D721Med (cell line): ENCODE data around the gene ZDHHC14.

Source experiments
- DNase-seq: peaks from one replicate; pipeline ENCODE4 v3.0.0; 2011; ENCODE audit warnings: low spot score; ENCODE audit not compliant: insufficient read length
- FAIRE-seq: peaks from 2 replicates; lab custom pipeline; 2011; peaks lifted over from hg19 to GRCh38; lab: Jason Lieb, UNC
- CTCF ChIP-seq: IDR thresholded peaks from 2 replicates; pipeline ENCODE4 v1.5.1; 2012; ENCODE audit warnings: mild to moderate bottlenecking, control low read depth; ENCODE audit not compliant: insufficient read depth; ENCODE audit errors: missing control alignments

ZDHHC14 gene

GRCh38 chr6:157518397-157519250 lies 137.6 kb downstream of the ZDHHC14 start:
- no peak for DNase-seq
- TF ChIP-seq CTCF = no peak
- FAIRE-seq = no peak

GRCh38 chr6:157519255-157520116 lies 138.5 kb downstream of the ZDHHC14 start:
- TF ChIP-seq CTCF = no peak
- no peak for DNase-seq
- FAIRE-seq = no peak

- no peak for TF ChIP-seq CTCF
- no peak for FAIRE-seq
- DNase-seq = no peak
Measured at GRCh38 chr6:157520117-157520406, 139.1 kb downstream of the ZDHHC14 start.

DNA sequence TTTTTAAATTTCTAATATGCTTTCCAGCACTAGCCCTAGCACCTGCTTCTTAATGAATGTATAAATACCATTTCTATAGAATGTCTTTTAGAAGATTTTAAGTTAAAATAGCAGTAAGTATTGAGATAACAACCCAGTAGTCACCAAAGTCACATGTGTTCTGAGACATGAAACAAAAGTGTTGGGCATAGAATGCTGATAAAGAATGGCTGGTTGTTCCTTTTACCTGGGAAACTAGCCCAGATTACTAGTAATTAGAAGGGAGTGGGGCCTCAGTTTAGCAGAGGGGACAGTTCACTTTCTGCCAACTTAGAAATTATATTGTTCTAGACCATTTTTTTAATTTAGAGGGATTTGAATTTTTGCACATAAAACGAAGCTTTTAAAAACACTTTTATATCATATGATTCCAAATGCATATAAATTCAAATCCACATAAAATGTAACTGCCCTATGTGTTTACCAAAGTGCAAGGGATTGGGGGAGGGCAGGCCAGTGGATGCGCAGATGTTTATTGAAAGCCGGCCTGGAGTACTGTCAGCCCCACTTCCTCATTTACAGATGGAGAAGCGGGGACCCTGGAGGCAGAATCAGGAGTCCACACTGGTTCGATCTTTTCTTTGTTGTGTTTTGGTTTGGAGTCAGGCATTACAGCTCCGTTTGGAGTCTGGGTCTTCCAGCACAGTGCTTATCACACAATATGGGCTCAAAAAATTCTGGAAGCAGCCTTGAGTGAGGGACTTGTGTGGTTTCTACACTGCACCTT lies 139.8 kb downstream of the ZDHHC14 start:
- FAIRE-seq (no peak), DNase-seq (no peak)
- no peak for TF ChIP-seq CTCF

- TF ChIP-seq CTCF = no peak
- no peak for DNase-seq
- FAIRE-seq = no peak
Measured at GRCh38 chr6:157521362-157522335, 140.7 kb downstream of the ZDHHC14 start.

DNA sequence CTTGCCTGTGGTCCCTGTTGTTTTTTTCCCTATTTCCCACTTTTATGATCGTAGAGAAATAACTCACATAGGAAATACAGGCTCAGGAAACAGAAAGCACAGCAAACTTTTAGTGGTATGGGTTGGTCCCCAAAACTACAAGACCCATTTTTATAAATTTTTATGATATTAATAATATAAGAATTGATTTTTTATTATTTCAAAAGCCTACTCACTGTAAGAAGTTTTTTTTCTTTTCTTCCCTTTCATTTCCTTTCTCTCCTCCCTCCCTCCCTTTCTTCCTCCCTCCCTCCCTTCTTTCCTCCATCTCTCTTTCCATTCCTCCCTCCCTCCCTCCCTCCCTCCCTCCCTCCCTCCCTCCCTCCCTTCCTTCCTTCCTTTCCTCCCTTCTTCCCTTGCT lies 141.5 kb downstream of the ZDHHC14 start:
- no peak for TF ChIP-seq CTCF
- no peak for DNase-seq
- no peak for FAIRE-seq
